HG03196 (cell line): ENCODE measurements around the gene ADK.
"Not testable (repeated sequence)": the region's sequence is repeated elsewhere in the genome, so short reads cannot be mapped to it uniquely, and the experiment has no call there.

ENCODE experiments used
- ATAC-seq: cut with Tn5 transposase; IDR thresholded peaks from one replicate; pipeline ENCODE4 v1.9.1; 2021; ENCODE audit not compliant: unreplicated experiment

The ADK gene

GRCh38 chr10:74292871-74293427 is 141.9 kb downstream of the ADK start:
- ATAC-seq: no peak

GRCh38 chr10:74293686-74294371 is 142.8 kb downstream of the ADK start:
- no peak for ATAC-seq

GRCh38 chr10:74297389-74298080 is 146.5 kb downstream of the ADK start:
- no peak for ATAC-seq

GRCh38 chr10:74300074-74300621 is 149.1 kb downstream of the ADK start:
- not testable (repeated sequence) for ATAC-seq

- ATAC-seq: no peak
Measured at GRCh38 chr10:74300666-74301065, 149.6 kb downstream of the ADK start.

GRCh38 chr10:74305730-74306129 is 154.7 kb downstream of the ADK start:
- no peak for ATAC-seq

GRCh38 chr10:74306227-74306982 is 155.4 kb downstream of the ADK start:
- no peak for ATAC-seq

GRCh38 chr10:74307061-74307651 is 156.1 kb downstream of the ADK start:
- ATAC-seq: no peak

- ATAC-seq: no peak
Measured at GRCh38 chr10:74310652-74311257, 159.7 kb downstream of the ADK start.

- no peak for ATAC-seq
Measured at GRCh38 chr10:74314166-74314565, 163.1 kb downstream of the ADK start.

GRCh38 chr10:74320026-74320425 is 169.0 kb downstream of the ADK start:
- no peak for ATAC-seq

- ATAC-seq: no peak
Measured at GRCh38 chr10:74320717-74321116, 169.7 kb downstream of the ADK start.

GRCh38 chr10:74322141-74322540 is 171.1 kb downstream of the ADK start:
- no peak for ATAC-seq

- no peak for ATAC-seq
Measured at GRCh38 chr10:74322565-74322964, 171.5 kb downstream of the ADK start.

- no peak for ATAC-seq
Measured at GRCh38 chr10:74328388-74328787, 177.4 kb downstream of the ADK start.

GRCh38 chr10:74329873-74330272 is 178.9 kb downstream of the ADK start:
- no peak for ATAC-seq

GRCh38 chr10:74330646-74331045 is 179.6 kb downstream of the ADK start:
- ATAC-seq: no peak

- no peak for ATAC-seq
Measured at GRCh38 chr10:74332398-74332797, 181.4 kb downstream of the ADK start.

- no peak for ATAC-seq
Measured at GRCh38 chr10:74333174-74333573, 182.2 kb downstream of the ADK start.

GRCh38 chr10:74334221-74334620 is 183.2 kb downstream of the ADK start:
- ATAC-seq: no peak

GRCh38 chr10:74335501-74335900 is 184.5 kb downstream of the ADK start:
- no peak for ATAC-seq
